Breast epithelium (tissue), 4 donors: Measurements from ENCODE around the gene LBX2. TPM values are rescaled to one million over a fixed set of nuclear protein-coding genes. Genes with fewer than 3 reads are reported as not detected.

Source experiments
- DNase-seq, 2 donors: peaks; one replicate each; pipeline ENCODE4 v3.0.0-alpha.2; 2019; ENCODE audit warnings: low spot score in 2 of 2
- H3K27ac ChIP-seq, 2 donors: fragments of 200-600 bp; sonication (generic) in 1 of 2; one replicate each; pipeline ENCODE4 v1.5.1; 2016 to 2019; ENCODE audit warnings: mild to moderate bottlenecking in 1 of 2
- H3K27me3 ChIP-seq, 2 donors: fragments of 200-600 bp; sonication (generic) in 1 of 2; one replicate each; pipeline versions ENCODE4 v1.5.1 to v1.6.0; 2017 to 2019; ENCODE audit warnings: control low read depth in 1 of 2, mild to moderate bottlenecking in 1 of 2
- H3K36me3 ChIP-seq: fragments of 200-600 bp; one replicate; pipeline ENCODE4 v1.5.1; 2019
- H3K4me1 ChIP-seq, 2 donors: fragments of 200-600 bp; sonication (generic); one replicate each; pipeline ENCODE4 v1.5.1; 2016 to 2019; ENCODE audit warnings: control low read depth in 1 of 2
- H3K4me3 ChIP-seq, 3 donors: fragments of 200-600 bp; sonication (generic); 1 replicate in 2 of 3; 2 replicates in 1 of 3; pipeline ENCODE4 v1.5.1; 2016 to 2019; ENCODE audit warnings: mild to moderate bottlenecking in 3 of 3, moderate library complexity in 2 of 3
- H3K9me3 ChIP-seq, 2 donors: fragments of 200-600 bp; sonication (generic) in 1 of 2; one replicate each; pipeline ENCODE4 v1.5.1; 2016 to 2019; ENCODE audit warnings: control low read depth in 1 of 2
- POLR2A ChIP-seq: fragments of 450-650 bp; IDR thresholded peaks from one replicate; pipeline ENCODE4 v1.6.1; 2016; ENCODE audit warnings: antibody characterized with exemption, mild to moderate bottlenecking, moderate library complexity
- POLR2AphosphoS5 ChIP-seq, 3 donors: sonication (generic); formaldehyde crosslinking; IDR thresholded peaks; one replicate each; pipeline ENCODE4 v1.6.1; 2017; ENCODE audit warnings: antibody characterized with exemption in 3 of 3
- intact Hi-C: fragments of 100-400 bp; cut with DNase I; formaldehyde crosslinking; loops from one replicate; pipeline ENCODE4 v1.15.1; 2023; ENCODE audit warnings: low total_unique reads
- total RNA-seq, 3 donors: library from RNA; depleted of rRNA; stranded (reverse); fragments of >200 nt; gene quantifications; one replicate each; pipeline ENCODE4 v1.1.0, GENCODE V29; 2016
- TF ChIP-seq, protein P1 (sequence below), 3 donors: fragments of 450-650 bp; IDR thresholded peaks; one replicate each; pipeline ENCODE4 v1.5.1; 2016 to 2017; ENCODE audit warnings: antibody characterized with exemption in 3 of 3, mild to moderate bottlenecking in 3 of 3, moderate library complexity in 3 of 3

LBX2 gene
- total RNA-seq, 3 donors from 2014 or later, result 0.29 to 4.6 (median 1.3) TPM

DNA sequence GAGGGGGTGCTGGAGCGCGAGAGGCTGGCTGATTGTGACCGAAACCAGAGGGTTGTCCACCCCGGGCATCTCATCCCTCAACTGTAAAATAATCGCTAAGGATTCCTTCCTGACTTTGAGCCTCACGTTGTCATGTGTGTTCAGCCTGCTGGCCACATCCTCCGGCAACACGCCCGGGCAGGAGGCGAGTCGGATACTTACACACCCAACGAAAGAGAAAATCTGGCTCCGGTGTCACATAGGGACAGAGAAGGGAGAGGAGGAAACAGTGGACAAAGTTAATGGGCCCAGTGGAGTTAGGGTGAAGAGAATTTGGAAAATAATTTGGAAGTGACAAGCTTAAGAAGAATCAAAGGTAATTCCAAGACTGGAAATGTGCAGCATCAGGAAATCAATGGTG is 17.2 kb upstream of the LBX2 start:
- intact Hi-C loops, result no loop called here
- peak overlapping the region; percentile 21 to 68 (median 40) for H3K4me3 ChIP-seq
- DNase-seq, result no peak
- no peak overlapping the region for H3K27ac ChIP-seq
- H3K9me3 ChIP-seq, result no peaks in the 10 kb centered on the region
- H3K4me1 ChIP-seq, result no peaks in the 10 kb centered on the region
- no peak for TF ChIP-seq POLR2AphosphoS5 (IDR thresholded peaks at IDR 0.05)
- TF ChIP-seq, protein P1, sequence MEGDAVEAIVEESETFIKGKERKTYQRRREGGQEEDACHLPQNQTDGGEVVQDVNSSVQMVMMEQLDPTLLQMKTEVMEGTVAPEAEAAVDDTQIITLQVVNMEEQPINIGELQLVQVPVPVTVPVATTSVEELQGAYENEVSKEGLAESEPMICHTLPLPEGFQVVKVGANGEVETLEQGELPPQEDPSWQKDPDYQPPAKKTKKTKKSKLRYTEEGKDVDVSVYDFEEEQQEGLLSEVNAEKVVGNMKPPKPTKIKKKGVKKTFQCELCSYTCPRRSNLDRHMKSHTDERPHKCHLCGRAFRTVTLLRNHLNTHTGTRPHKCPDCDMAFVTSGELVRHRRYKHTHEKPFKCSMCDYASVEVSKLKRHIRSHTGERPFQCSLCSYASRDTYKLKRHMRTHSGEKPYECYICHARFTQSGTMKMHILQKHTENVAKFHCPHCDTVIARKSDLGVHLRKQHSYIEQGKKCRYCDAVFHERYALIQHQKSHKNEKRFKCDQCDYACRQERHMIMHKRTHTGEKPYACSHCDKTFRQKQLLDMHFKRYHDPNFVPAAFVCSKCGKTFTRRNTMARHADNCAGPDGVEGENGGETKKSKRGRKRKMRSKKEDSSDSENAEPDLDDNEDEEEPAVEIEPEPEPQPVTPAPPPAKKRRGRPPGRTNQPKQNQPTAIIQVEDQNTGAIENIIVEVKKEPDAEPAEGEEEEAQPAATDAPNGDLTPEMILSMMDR (IDR thresholded peaks at IDR 0.05), result no peak
- no peaks in the 10 kb centered on the region for H3K36me3 ChIP-seq
- peaks cover 17 to 86% of the 10 kb centered on the region in 2 donors for H3K27me3 ChIP-seq

DNA sequence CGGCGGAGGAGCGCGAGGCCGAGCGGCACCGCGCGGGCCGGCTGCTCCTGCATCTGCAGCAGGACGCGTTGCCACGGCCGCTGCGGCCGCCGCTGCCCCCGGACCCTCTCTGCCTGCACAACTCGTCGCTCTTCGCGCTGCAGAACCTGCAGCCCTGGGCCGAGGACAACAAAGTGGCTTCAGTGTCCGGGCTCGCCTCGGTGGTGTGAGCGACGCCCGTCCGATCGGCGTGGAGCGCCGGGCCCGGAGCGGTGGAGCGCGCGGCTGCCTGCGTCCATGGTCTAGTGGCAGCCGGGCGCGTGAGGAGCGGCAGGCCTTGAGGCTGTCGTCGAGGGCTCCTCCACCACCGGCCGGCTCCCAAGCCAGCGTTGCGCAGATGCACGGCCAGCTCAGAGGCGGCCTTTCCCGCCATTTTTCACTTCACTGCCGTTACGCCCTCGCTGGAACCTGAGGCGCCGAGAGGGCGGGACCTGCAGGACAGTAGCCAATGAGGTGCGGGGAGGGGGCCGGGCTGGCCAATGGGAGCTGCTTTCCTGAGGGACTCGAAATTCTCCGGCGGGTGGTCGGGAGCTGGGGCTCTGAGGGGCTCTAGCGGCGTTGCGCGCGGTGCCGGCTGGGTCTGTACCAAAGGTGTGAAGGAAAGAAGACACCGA is 16.7 kb upstream of the LBX2 start:
- Histone ChIP-seq H3K4me3 (peak overlapping the region; percentile 21 to 68 (median 40)), H3K27ac (no peak overlapping the region), H3K36me3 (no peaks in the 10 kb centered on the region), H3K27me3 (peaks cover 17 to 86% of the 10 kb centered on the region in 2 donors), H3K9me3 (no peaks in the 10 kb centered on the region), H3K4me1 (no peaks in the 10 kb centered on the region)
- TF ChIP-seq POLR2AphosphoS5 (IDR thresholded peaks at IDR 0.05), result no peak
- no peak for TF ChIP-seq POLR2A
- TF ChIP-seq, protein P1 (IDR thresholded peaks at IDR 0.05), result no peak
- intact Hi-C loops, result no loop called here
- peak in 1 of 2 donors; percentile 52 for DNase-seq

DNA sequence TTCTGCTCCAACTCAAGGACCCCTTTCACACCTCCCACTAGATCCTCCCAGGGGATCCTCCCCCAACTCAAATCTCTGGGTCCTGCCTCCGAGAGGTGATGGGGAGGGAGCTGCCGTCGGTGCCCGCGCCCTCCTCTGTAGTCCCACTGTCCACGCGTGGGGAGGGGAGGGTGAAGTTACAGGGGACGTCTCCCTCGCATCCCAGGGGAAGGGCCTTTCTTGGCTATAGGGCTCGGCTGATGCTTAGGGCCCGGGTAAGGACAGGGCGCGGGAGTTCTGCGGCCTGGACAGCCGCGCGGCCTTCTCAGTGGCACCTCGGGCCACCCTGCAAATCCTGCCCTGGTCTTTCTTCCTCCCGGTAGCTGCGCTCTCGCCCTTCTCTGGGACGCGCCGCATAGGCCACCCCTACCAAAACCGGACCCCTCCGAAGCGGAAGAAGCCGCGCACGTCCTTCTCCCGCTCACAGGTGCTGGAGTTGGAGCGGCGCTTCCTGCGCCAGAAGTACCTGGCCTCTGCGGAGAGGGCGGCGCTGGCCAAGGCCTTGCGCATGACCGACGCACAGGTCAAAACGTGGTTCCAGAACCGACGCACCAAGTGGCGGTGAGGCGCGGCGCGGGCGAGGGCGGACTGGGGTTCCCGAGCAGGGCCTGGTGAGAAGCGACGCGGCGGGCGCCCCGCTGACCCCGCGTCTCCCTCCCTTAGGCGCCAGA is 16.0 kb upstream of the LBX2 start:
- H3K27ac ChIP-seq, result no peak overlapping the region
- no peaks in the 10 kb centered on the region for H3K4me1 ChIP-seq
- peak overlapping the region; percentile 21 to 68 (median 40) for H3K4me3 ChIP-seq
- H3K27me3 ChIP-seq, result peaks cover 17 to 82% of the 10 kb centered on the region in 2 donors
- H3K36me3 ChIP-seq, result no peaks in the 10 kb centered on the region
- no peak for DNase-seq
- H3K9me3 ChIP-seq, result no peaks in the 10 kb centered on the region
- intact Hi-C loops, result no loop called here
- TF ChIP-seq POLR2A (no peak), POLR2AphosphoS5 (IDR thresholded peaks at IDR 0.05) (no peak)
- TF ChIP-seq, protein P1 (IDR thresholded peaks at IDR 0.05), result no peak

DNA sequence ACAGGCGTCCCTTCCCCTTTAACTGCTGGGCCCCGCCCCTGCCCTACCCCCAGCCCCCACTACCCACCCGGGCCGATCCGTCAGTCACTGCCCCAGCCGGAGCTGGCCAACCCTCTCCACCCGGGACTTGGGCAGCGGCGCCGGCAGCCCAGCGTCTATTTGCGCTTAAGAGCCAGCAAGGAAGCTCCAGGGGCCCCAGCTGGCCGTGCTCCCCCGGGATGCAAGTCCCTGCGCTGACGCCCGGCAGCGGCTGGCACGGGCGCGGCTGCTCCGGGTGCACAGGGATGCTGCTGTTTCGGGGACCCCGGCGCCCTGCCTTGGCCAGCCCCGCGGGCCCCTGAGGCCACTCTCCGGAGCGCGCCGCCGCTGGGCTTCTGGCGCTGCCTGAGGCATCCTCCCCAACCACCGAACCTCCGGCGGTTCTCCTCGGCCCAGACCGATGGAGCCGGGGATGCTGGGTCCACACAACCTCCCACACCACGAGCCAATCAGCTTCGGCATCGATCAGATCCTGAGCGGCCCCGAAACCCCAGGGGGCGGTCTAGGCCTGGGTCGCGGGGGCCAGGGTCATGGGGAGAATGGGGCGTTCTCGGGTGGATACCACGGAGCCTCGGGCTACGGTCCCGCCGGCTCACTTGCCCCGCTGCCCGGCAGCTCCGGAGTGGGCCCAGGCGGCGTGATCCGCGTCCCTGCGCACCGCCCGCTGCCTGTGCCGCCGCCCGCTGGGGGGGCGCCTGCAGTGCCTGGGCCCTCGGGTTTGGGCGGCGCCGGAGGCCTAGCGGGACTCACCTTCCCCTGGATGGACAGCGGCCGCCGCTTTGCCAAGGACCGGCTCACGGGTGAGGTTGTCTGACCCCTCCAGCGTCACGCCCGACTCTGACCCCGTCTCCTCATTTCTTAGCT is 15.2 kb upstream of the LBX2 start, which contains the start of gene TLX2:
TLX2 (plus strand) TSS at position 83 of the 903 bp plus-strand sequence; CDS start at position 440, 357 bp downstream.
- intact Hi-C loops, result no loop called here
- DNase-seq, result no peak
- no peak for TF ChIP-seq POLR2AphosphoS5 (IDR thresholded peaks at IDR 0.05)
- TF ChIP-seq, protein P1 (IDR thresholded peaks at IDR 0.05), result no peak
- no peak for TF ChIP-seq POLR2A
- Histone ChIP-seq H3K4me1 (no peaks in the 10 kb centered on the region), H3K4me3 (peak within 1 kb of the TSS in 1 of 3 donors; percentile 68), H3K27ac (no peak within 1 kb of the TSS), H3K9me3 (no peaks in the 10 kb centered on the region), H3K36me3 (no peaks in the 10 kb centered on the region), H3K27me3 (peaks cover 17 to 78% of the 10 kb centered on the region in 2 donors)
